ENCODE data around the gene FRMD6.

The FRMD6 gene

GRCh38 chr14:51651388-51652167, at the start of gene FRMD6:
Gene FRMD6, plus strand, starts transcription at chr14:51651910. Its CDS starts 37,927 bp downstream, at chr14:51689837.
- peak; percentile 70 for DNase-seq

DNA sequence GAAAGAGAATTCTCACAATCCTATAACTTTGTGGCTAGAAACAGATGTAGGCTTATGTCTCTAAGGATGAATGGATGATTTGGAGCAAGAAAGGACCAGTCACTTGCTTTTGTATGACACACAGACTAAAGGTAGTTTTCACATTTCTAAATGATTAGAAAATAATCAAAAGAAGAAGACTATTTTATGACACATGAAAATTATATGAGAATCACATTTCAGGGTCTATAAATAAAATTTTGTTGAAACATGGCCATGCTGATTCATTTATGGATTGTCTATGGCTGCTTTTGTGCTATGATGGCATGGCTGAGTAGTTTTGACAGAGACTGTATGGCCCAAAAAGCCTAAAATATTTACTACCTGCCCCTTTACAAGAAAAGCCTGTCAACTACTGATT, 49.4 kb upstream of the FRMD6 start:
- no peak for DNase-seq

DNA sequence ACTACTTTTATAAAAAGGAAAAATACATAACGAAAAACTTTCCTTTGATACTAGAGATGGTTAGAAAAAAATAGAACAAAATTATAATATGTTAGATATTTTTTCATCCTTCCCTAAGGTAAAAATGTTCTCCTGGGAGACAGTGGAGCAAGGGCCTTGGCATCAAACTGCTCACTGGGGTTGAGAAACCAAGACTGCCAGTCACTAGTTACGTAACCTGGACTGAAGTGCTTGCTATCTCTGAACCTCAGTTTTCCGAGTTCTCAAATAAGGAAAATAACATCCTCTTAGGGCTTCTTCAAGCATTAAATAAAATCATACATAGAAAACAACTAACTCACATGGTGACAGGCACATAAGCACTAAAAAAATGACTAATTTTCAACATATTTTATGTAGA, 48.2 kb upstream of the FRMD6 start:
- no peak for DNase-seq

DNA sequence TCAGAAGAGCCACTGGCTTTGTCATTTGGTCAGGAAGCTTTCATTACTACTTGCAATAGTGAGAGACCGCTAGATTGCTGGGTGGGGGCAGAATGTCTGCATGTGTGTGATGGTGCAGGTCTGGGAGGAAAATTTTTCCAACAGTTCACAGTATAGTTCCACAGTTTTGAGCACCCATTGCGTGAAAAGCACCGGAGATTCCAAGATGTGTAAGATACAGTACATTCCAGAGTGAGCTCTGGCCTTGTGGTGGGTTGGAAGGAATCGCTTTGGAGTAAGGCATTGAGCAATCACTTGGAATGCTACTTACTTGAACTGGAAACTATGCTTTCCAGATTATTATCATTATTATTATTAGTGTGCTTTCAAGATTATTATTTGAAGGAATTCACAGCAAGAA, 47.6 kb upstream of the FRMD6 start:
- no peak for DNase-seq

DNA sequence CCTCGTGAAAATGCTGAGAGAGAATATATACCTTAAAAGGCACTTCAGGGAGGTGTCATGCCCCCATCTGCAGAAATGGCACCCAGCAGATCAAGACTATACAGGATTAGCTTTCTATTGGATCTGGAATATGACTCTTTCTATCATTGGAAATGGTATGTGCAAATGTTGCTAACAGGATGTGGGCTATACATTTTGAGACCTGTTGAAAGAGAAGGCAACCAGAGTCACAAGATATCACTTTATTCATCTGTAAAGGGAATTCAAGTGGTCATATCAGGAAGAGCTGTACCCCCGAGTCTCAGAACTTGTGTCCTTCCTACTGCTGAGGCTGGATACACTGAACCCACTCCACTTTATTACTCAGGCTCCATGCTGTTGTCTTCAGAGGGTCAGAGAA, 46.1 kb upstream of the FRMD6 start:
- DNase-seq, result no peak

- no peak for DNase-seq
Observed at GRCh38 chr14:51607711-51608110, 44.0 kb upstream of the FRMD6 start.

- no peak for DNase-seq
Observed at GRCh38 chr14:51609251-51609954, 42.3 kb upstream of the FRMD6 start.

- DNase-seq, result no peak
Observed at GRCh38 chr14:51609955-51610283, 41.8 kb upstream of the FRMD6 start.

DNA sequence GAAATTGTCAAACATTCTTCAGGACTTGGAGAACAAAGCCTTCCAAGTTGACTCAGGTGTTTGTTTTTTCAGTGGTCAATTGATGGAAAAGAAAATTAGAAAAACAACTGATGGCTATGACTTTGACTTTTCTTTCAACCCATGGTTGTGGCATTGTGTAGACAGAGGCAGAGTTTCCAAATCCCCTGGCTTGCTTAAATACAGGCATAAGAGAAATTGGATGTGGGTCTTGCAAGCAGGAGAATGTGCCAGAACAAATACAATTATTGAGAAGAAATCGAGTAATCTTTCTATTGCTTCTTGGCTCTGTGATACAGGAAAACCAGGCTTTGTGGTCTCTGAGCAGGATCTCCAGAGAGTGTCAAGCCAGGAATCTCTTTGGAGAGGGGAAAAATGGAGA, 40.9 kb upstream of the FRMD6 start:
- no peak for DNase-seq

- no peak for DNase-seq
Observed at GRCh38 chr14:51612449-51612848, 39.3 kb upstream of the FRMD6 start.

DNA sequence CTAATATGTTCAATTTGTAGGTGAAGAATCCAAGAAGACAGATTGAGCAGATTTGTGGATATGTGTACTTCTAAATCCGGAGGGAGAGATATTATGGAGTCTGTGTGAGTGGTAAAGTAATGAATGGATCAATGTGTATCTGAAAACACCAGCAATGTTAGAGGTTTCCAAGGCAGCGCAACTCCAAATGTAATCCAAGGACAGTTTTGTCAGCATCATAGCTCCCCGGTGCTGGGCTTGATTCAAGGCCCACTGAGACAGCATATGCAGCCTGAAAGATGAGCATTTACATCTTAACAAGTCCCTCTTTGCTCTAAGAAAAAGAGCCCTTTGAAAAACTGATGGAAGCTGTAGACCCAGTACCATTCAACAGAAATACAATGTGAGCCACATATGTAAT, 38.3 kb upstream of the FRMD6 start:
- no peak for DNase-seq

DNA sequence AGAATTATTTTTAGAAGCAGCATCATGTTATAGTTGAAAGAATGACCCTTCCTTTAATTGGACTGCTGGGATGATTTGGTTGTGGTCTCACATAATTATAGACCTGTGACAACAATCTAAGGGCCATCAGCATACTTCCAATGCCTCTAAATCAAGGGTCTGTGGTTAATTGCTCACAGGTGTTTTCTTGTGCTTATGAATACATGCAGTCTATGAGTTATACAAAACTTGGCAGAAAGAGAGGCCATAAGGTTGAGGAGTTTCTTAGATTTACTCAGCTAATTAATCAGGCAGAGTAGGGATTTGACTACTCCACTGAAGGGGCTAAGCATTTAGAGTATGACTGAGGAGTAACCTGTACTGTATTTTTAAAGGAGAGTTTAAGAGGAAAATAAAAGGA, 37.0 kb upstream of the FRMD6 start:
- no peak for DNase-seq

DNA sequence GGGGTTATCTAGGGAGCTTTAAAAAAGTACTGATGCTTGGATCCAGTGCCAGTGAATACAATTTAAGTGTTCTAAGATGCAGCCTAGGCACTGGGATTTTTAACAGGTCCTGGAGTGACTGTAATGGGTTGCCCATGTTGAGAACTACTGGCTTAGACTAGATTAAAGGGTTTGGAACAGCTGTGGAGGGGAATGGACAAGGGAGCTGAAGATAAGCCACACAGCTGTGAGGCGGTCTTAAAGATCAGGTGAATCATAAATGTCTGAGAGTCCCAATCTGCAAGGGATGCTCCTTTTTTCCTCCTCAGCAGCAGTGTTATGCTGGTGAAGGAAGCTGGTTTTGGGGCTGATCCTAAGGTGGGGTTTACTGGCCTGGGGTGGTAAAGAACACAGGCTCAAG, 35.5 kb upstream of the FRMD6 start:
- no peak for DNase-seq

GRCh38 chr14:51616724-51617409, 34.8 kb upstream of the FRMD6 start:
- no peak for DNase-seq

- no peak for DNase-seq
Observed at GRCh38 chr14:51619561-51619960, 32.1 kb upstream of the FRMD6 start.

- no peak for DNase-seq
Observed at GRCh38 chr14:51620056-51620455, 31.7 kb upstream of the FRMD6 start.

DNA sequence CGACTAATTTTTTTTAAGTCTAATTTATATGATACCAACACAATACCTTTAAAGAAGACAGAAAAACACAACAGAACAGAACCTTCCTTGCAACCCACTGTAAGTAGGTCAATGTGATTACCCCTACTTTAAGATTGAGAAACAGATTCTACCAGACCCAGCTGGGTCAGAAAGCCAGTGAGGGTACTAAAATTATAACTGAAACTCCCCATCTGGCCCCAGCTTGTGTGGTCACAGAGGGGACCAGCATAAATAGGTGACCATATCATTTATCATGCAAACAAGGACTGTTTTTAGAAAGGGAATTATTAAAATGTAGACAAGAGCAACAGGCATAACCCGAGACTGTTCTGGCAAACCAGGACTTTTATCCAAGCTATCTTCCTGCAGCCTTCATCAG, 30.1 kb upstream of the FRMD6 start:
- no peak for DNase-seq

DNA sequence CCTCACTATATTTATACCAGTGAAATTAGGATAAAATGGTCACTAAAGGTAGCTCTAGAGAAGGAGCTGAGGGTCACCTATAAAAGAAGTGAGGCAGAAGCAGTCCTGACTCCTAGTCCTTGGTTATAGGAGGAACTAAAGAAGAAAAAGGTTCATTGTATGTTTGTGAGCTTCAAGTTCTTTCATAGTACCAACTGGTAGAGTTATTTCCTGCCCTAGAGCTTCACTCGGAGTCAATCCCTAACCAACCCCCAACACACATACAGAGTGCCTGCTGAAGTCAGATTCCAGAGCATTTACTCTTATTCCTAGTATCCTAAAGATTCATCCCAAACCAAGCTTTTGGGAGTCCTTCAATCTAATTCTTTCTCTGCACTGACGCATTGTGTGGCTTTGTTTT, 29.3 kb upstream of the FRMD6 start:
- DNase-seq, result no peak

GRCh38 chr14:51624955-51625569, 26.6 kb upstream of the FRMD6 start:
- no peak for DNase-seq

DNA sequence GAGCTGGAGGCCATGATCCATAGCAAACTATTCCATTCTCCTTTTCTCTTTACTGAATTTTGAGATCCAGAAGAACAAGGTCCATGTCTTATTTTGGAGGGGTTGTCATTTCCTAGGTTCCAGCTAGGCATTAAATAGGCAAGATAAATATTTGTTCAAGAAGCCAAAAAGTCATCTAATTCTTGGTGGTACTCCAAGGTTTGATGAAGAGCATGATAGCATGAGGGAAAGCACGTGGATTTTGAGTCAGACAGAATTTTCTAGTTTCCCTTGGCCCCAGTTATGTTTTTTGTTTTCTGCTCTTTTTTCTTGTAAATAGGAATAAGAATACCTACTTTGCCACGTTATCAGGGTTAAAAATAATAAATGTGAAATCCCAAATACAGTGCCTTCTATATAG, 25.5 kb upstream of the FRMD6 start:
- DNase-seq, result no peak

DNA sequence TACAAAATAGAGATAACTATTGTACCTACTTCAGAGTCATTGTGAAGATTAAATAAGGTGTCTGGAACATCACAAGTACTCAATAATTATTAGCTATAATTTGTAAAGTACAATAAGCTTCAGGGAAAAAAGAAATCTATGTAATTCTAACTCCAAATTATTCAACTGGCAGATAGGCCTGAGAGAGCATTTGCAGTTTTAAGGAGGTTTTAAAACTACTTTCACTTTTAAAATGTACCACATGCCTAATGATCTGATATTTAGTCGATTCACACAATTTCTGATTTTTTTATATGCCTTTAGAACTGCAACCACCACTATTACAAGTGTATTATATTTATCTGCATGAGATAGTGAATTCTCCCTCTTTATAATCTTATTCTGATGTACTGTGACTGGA, 24.9 kb upstream of the FRMD6 start:
- no peak for DNase-seq

- peak; percentile 20 for DNase-seq
Observed at GRCh38 chr14:51627313-51627712, 24.4 kb upstream of the FRMD6 start.

DNA sequence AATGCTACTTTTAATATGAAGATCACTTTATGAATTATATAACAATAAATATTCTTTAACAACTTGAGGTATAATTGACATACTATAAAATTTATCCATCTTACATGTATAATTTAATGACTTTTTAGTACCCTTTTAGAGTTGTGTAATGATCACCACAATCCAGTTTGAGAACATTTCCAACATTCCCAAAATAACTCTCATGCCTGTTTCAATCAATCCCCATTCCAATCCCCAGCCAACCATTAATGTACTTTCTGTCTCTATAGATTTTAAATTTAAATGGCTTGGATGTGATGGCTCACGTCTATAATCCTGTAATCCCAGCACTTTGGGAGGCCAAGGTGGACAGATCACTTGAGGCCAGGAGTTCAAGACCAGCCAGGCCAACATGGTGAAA, 23.5 kb upstream of the FRMD6 start:
- DNase-seq, result no peak

DNA sequence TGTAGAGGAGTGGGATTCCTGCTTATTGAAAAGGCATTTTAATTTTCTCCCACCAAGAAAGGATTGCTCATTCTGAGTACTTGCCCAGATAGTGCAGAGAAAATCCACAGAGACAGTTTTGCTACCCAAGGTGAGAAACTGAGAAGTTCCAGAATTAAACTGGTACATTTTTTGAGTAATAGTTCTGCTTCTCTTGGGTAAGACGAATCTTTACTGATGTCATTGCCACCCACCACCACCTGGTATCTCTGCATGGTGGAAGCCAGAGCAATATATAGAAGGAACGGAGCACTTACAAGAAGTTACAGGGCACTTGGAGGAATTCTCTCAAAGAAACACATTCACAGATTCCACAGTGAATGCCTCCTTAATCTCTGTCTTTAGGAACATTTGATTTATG, 20.7 kb upstream of the FRMD6 start:
- no peak for DNase-seq

Measured in NCI-H510A (cell line).